H9 (cell line): ENCODE measurements around the gene SNUPN. TPM values are rescaled to one million over a fixed set of nuclear protein-coding genes. Genes with fewer than 3 reads are reported as not detected.
A peak's percentile ranks its signal among the peaks of the same experiment; 100 is the strongest.

Experiments used
- DNase-seq: peaks from one replicate; pipeline ENCODE4 v3.0.0-alpha.2; 2017
- H2AFZ ChIP-seq: one replicate; pipeline ENCODE4 v1.6.1; 2013; ENCODE audit warnings: mild to moderate bottlenecking, low read length, control low read depth, moderate library complexity
- H2AK5ac ChIP-seq: 2 replicates; pipeline ENCODE4 v1.6.1; 2013; ENCODE audit warnings: low read length, control low read depth, mixed read lengths; ENCODE audit not compliant: insufficient read length
- H2BK120ac ChIP-seq: one replicate; pipeline ENCODE4 v1.6.1; 2013; ENCODE audit warnings: low read depth, mild to moderate bottlenecking, low read length, control low read depth, inconsistent platforms; ENCODE audit not compliant: poor library complexity, severe bottlenecking
- H2BK12ac ChIP-seq: 2 replicates; pipeline ENCODE4 v1.6.1; 2013; ENCODE audit warnings: low read length, control low read depth, mixed read lengths, low read depth; ENCODE audit not compliant: insufficient read length
- H2BK15ac ChIP-seq: 2 replicates; pipeline ENCODE4 v1.6.1; 2013; ENCODE audit warnings: low read depth, low read length, control low read depth
- H2BK20ac ChIP-seq: one replicate; pipeline ENCODE4 v1.6.1; 2013; ENCODE audit warnings: low read depth, mild to moderate bottlenecking, low read length, control low read depth, inconsistent platforms; ENCODE audit not compliant: poor library complexity, severe bottlenecking
- H2BK5ac ChIP-seq: 2 replicates; pipeline ENCODE4 v1.6.1; 2013; ENCODE audit warnings: low read length, control low read depth, mixed read lengths; ENCODE audit not compliant: insufficient read length
- H3K14ac ChIP-seq: 2 replicates; pipeline ENCODE4 v1.6.1; 2013; ENCODE audit warnings: low read length, control low read depth; ENCODE audit not compliant: insufficient read depth
- H3K18ac ChIP-seq: 2 replicates; pipeline ENCODE4 v1.6.1; 2013; ENCODE audit warnings: low read depth, mild to moderate bottlenecking, mixed read lengths, low read length, control low read depth; ENCODE audit not compliant: insufficient read length
- H3K23ac ChIP-seq: 2 replicates; pipeline ENCODE4 v1.6.1; 2013; ENCODE audit warnings: low read length, control low read depth, mixed read lengths, low read depth; ENCODE audit not compliant: insufficient read length
- H3K23me2 ChIP-seq: 2 replicates; pipeline ENCODE4 v1.6.1; 2013; ENCODE audit warnings: low read depth, mild to moderate bottlenecking, mixed read lengths, low read length, control low read depth; ENCODE audit not compliant: insufficient read length, poor library complexity, severe bottlenecking
- H3K27ac ChIP-seq: 2 replicates; pipeline ENCODE4 v1.5.1; 2013; ENCODE audit warnings: low read length, control low read depth, mixed read lengths, low read depth; ENCODE audit not compliant: insufficient read length
- H3K27me3 ChIP-seq: 2 replicates; pipeline ENCODE4 v1.6.1; 2013; ENCODE audit warnings: low read length, control low read depth, inconsistent platforms; ENCODE audit not compliant: insufficient read depth
- H3K4ac ChIP-seq: 2 replicates; pipeline ENCODE4 v1.6.1; 2013; ENCODE audit warnings: low read depth, mild to moderate bottlenecking, control low read depth, inconsistent platforms, low read length, moderate library complexity
- H3K4me1 ChIP-seq: 2 replicates; pipeline ENCODE4 v1.6.1; 2013; ENCODE audit warnings: low read length, control low read depth, inconsistent platforms; ENCODE audit not compliant: insufficient read depth
- H3K4me2 ChIP-seq: 2 replicates; pipeline ENCODE4 v1.6.1; 2013; ENCODE audit warnings: low read length, control low read depth, mixed read lengths; ENCODE audit not compliant: insufficient read length, insufficient read depth
- H3K56ac ChIP-seq: 2 replicates; pipeline ENCODE4 v1.6.1; 2013; ENCODE audit warnings: low read depth, mild to moderate bottlenecking, mixed read lengths, low read length, control low read depth; ENCODE audit not compliant: insufficient read length
- H3K79me1 ChIP-seq: 2 replicates; pipeline ENCODE4 v1.6.1; 2013; ENCODE audit warnings: low read depth, mild to moderate bottlenecking, moderate library complexity, low read length, control low read depth, inconsistent platforms; ENCODE audit not compliant: insufficient read depth, poor library complexity, severe bottlenecking
- H3K79me2 ChIP-seq: 2 replicates; pipeline ENCODE4 v1.6.1; 2013; ENCODE audit warnings: low read length, control low read depth, inconsistent platforms; ENCODE audit not compliant: insufficient read depth
- H3K9ac ChIP-seq: 2 replicates; pipeline ENCODE4 v1.6.1; 2013; ENCODE audit warnings: low read length, control low read depth, mixed read lengths; ENCODE audit not compliant: insufficient read length; ENCODE audit errors: extremely low read depth
- H3K9me3 ChIP-seq: one replicate; pipeline ENCODE4 v1.6.1; 2013; ENCODE audit warnings: low read depth, low read length, inconsistent platforms; ENCODE audit not compliant: control insufficient read depth
- H3T11ph ChIP-seq: one replicate; pipeline ENCODE4 v1.6.1; 2013; ENCODE audit warnings: mild to moderate bottlenecking, low read length, control low read depth, inconsistent platforms
- H4K20me1 ChIP-seq: one replicate; pipeline ENCODE4 v1.6.1; 2013; ENCODE audit not compliant: control insufficient read depth, insufficient read length, insufficient read depth
- H4K5ac ChIP-seq: 2 replicates; pipeline ENCODE4 v1.6.1; 2013; ENCODE audit warnings: low read depth, mild to moderate bottlenecking, mixed read lengths, low read length, control low read depth; ENCODE audit not compliant: insufficient read length
- H4K8ac ChIP-seq: replicated peaks from 2 replicates; pipeline ENCODE4 v1.6.1; 2013; ENCODE audit warnings: low read length, control low read depth, mixed read lengths, low read depth; ENCODE audit not compliant: insufficient read length
- H4K91ac ChIP-seq: 2 replicates; pipeline ENCODE4 v1.6.1; 2013; ENCODE audit warnings: low read depth, mild to moderate bottlenecking, moderate library complexity, mixed read lengths, low read length, control low read depth; ENCODE audit not compliant: insufficient read length
- H3K27ac Mint-ChIP-seq, 3 experiments: 2 replicates in 2 of 3; 3 replicates in 1 of 3; pipeline ENCODE4 v1.8.0; 2020 to 2021; ENCODE audit warnings: mixed read lengths in 3 of 3, mild to moderate bottlenecking in 1 of 3, moderate library complexity in 1 of 3
- H3K27me3 Mint-ChIP-seq: 2 replicates; pipeline ENCODE4 v1.8.0; 2021; ENCODE audit warnings: low read depth, mild to moderate bottlenecking, moderate library complexity, mixed read lengths
- H3K36me3 Mint-ChIP-seq, 3 experiments: 2 replicates in 2 of 3; 3 replicates in 1 of 3; pipeline ENCODE4 v1.8.0; 2020 to 2021; ENCODE audit warnings: low read depth in 3 of 3, mixed read lengths in 3 of 3; ENCODE audit not compliant: insufficient read depth in 1 of 3
- H3K4me1 Mint-ChIP-seq, 2 experiments: 2 replicates each; pipeline ENCODE4 v1.8.0; 2020; ENCODE audit warnings: mixed read lengths in 2 of 2
- H3K4me3 Mint-ChIP-seq, 2 experiments: 2 replicates in 1 of 2; 3 replicates in 1 of 2; pipeline ENCODE4 v1.8.0; 2020 to 2021; ENCODE audit warnings: mild to moderate bottlenecking in 2 of 2, mixed read lengths in 2 of 2, moderate library complexity in 1 of 2
- H3K9me3 Mint-ChIP-seq, 2 experiments: 2 replicates in 1 of 2; 3 replicates in 1 of 2; pipeline ENCODE4 v1.8.0; 2020; ENCODE audit warnings: mild to moderate bottlenecking in 2 of 2, mixed read lengths in 2 of 2, moderate library complexity in 1 of 2
- WGBS: extraction: QIAGEN DNeasy Blood & Tissue Kit; methylation state at CpG from one replicate; pipeline ENCODE4 v1.1.7; 2013; ENCODE audit warnings: missing lambda C conversion rate, low lambda C conversion rate, mixed read lengths; ENCODE audit not compliant: insufficient read length; ENCODE audit errors: extremely low coverage; 5-methylcytosine and 5-hydroxymethylcytosine counted together
- total RNA-seq: library from RNA; stranded (reverse); gene quantifications from 2 replicates; pipeline ENCODE4 v1.2.1, GENCODE V29; 2021
- TF ChIP-seq, protein P1 (sequence below): fragments of 200-600 bp; sonication (generic); conservative IDR thresholded peaks from 3 replicates; pipeline ENCODE4 v1.8.0; 2021; ENCODE audit warnings: antibody characterized with exemption, mild to moderate bottlenecking

The SNUPN gene
- total RNA-seq, 1 experiment from 2014 or later, result 32.7 TPM

DNA sequence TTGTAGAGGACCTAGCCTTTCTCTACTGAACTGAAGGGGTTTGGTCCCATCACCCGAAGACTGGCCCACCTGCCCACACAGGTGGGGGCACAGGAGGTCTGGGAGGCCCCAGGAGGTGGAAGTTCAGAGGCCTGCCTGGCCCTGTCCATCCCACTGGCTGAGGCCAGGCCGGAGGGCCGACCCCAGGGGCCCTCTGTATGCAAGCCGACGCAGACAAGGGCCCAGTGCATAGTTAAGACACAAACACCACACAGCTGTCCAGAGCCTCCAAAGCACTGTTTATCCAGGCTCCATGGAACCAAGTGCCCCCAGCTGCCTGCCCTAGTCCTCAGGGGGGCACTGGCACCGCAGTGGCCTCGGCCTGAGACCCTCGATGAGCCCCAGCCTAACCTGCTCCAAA is 48.8 kb upstream of the SNUPN start:
- Histone ChIP-seq H2BK120ac (no peak overlapping the region), H3K27ac (no peak overlapping the region), H4K20me1 (no peaks in the 10 kb centered on the region), H2AFZ (no peak overlapping the region), H3K4ac (no peak overlapping the region), H3T11ph (no peak overlapping the region), H3K56ac (no peak overlapping the region), H3K9me3 (no peaks in the 10 kb centered on the region), H2AK5ac (no peak overlapping the region), H4K5ac (no peak overlapping the region), H3K18ac (no peak overlapping the region), H3K27me3 (no peaks in the 10 kb centered on the region), H4K8ac (no peak overlapping the region), H3K4me2 (no peak overlapping the region), H3K23me2 (no peaks in the 10 kb centered on the region), H2BK15ac (no peak overlapping the region), H3K79me1 (no peaks in the 10 kb centered on the region), H3K14ac (no peak overlapping the region; the same call in 1 of the 2 replicates), H4K91ac (no peak overlapping the region), H3K4me1 (peaks cover 8% of the 10 kb centered on the region; the same call in 1 of the 2 replicates), H2BK20ac (no peak overlapping the region), H2BK5ac (no peak overlapping the region), H2BK12ac (no peak overlapping the region), H3K79me2 (no peaks in the 10 kb centered on the region), H3K9ac (no peak overlapping the region), H3K23ac (no peak overlapping the region)
- Mint-ChIP-seq H3K27ac (peak overlapping the region in 1 of 3 experiments; percentile 40; a peak in 1 of 7 replicates), H3K9me3 (no peaks in the 10 kb centered on the region; a peak in 1 of 5 replicates), H3K4me1 (peaks cover 22 to 30% of the 10 kb centered on the region in 2 experiments), H3K27me3 (peaks cover 5% of the 10 kb centered on the region), H3K4me3 (no peak overlapping the region), H3K36me3 (peaks cover 0 to 2% (median 0%) of the 10 kb centered on the region in 3 experiments; a peak in 1 of 7 replicates)
- no CpG with 5 or more reads among the region's 8 CpGs for WGBS
- TF ChIP-seq, protein P1, sequence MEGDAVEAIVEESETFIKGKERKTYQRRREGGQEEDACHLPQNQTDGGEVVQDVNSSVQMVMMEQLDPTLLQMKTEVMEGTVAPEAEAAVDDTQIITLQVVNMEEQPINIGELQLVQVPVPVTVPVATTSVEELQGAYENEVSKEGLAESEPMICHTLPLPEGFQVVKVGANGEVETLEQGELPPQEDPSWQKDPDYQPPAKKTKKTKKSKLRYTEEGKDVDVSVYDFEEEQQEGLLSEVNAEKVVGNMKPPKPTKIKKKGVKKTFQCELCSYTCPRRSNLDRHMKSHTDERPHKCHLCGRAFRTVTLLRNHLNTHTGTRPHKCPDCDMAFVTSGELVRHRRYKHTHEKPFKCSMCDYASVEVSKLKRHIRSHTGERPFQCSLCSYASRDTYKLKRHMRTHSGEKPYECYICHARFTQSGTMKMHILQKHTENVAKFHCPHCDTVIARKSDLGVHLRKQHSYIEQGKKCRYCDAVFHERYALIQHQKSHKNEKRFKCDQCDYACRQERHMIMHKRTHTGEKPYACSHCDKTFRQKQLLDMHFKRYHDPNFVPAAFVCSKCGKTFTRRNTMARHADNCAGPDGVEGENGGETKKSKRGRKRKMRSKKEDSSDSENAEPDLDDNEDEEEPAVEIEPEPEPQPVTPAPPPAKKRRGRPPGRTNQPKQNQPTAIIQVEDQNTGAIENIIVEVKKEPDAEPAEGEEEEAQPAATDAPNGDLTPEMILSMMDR, result no peak
- DNase-seq, result no peak
